T-helper 1 cell treated with Interleukin-12 subunit alpha and Interleukin-12 subunit beta and Interleukin-4 antibody, amounts not matched to agents 30 μg/mL and 1 μg/mL, for 36 hours (primary cell): ENCODE results near the gene DNAH10.

Experiments
- H3K27ac Mint-ChIP-seq: one replicate; pipeline ENCODE4 v1.8.0; 2021; ENCODE audit warnings: mild to moderate bottlenecking, mixed read lengths
- H3K27me3 Mint-ChIP-seq: one replicate; pipeline ENCODE4 v1.8.0; 2021; ENCODE audit warnings: low read depth, mixed read lengths
- H3K36me3 Mint-ChIP-seq: one replicate; pipeline ENCODE4 v1.8.0; 2021; ENCODE audit warnings: low read depth, mixed read lengths
- H3K4me1 Mint-ChIP-seq: one replicate; pipeline ENCODE4 v1.8.0; 2021; ENCODE audit warnings: low read depth, mixed read lengths
- H3K4me3 Mint-ChIP-seq: one replicate; pipeline ENCODE4 v1.8.0; 2021; ENCODE audit warnings: mild to moderate bottlenecking, moderate library complexity, mixed read lengths
- H3K9me3 Mint-ChIP-seq: one replicate; pipeline ENCODE4 v1.8.0; 2021; ENCODE audit warnings: mixed read lengths

DNAH10 gene

GRCh38 chr12:123832052-123832451, 70.0 kb downstream of the DNAH10 start:
- H3K27me3 Mint-ChIP-seq, result peaks cover 16% of the 10 kb centered on the region
- no peak overlapping the region for H3K27ac Mint-ChIP-seq
- no peaks in the 10 kb centered on the region for H3K4me1 Mint-ChIP-seq
- no peak overlapping the region for H3K4me3 Mint-ChIP-seq
- H3K9me3 Mint-ChIP-seq, result no peaks in the 10 kb centered on the region
- H3K36me3 Mint-ChIP-seq, result no peaks in the 10 kb centered on the region

GRCh38 chr12:123833830-123834229, 71.7 kb downstream of the DNAH10 start:
- no peaks in the 10 kb centered on the region for H3K36me3 Mint-ChIP-seq
- H3K9me3 Mint-ChIP-seq, result no peaks in the 10 kb centered on the region
- H3K27me3 Mint-ChIP-seq, result peaks cover 2% of the 10 kb centered on the region
- no peak overlapping the region for H3K4me3 Mint-ChIP-seq
- no peak overlapping the region for H3K27ac Mint-ChIP-seq
- no peaks in the 10 kb centered on the region for H3K4me1 Mint-ChIP-seq

GRCh38 chr12:123834845-123835244, 72.7 kb downstream of the DNAH10 start:
- no peaks in the 10 kb centered on the region for H3K9me3 Mint-ChIP-seq
- no peak overlapping the region for H3K27ac Mint-ChIP-seq
- H3K27me3 Mint-ChIP-seq, result no peaks in the 10 kb centered on the region
- no peaks in the 10 kb centered on the region for H3K36me3 Mint-ChIP-seq
- no peaks in the 10 kb centered on the region for H3K4me1 Mint-ChIP-seq
- H3K4me3 Mint-ChIP-seq, result no peak overlapping the region

DNA sequence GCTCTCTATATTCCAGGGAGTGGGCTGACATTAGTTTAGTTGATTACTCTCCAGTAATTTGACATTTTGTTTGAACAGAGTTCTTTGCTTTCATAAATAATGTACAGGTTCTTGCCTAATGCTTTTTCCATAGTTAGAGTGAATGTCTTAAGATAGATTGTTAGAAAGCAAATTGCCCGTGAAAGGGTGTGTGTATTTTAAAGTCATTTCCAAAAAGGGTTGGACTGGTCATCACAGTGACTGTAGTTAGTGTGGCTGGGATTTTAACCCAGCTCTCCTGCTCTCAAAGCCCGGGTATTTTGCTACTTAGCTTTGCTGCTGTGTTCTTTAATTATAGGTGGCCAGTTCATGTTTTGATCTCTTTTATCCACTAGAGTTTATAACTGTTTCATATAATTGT, 74.2 kb downstream of the DNAH10 start:
- peaks cover 3% of the 10 kb centered on the region for H3K27me3 Mint-ChIP-seq
- no peaks in the 10 kb centered on the region for H3K4me1 Mint-ChIP-seq
- H3K9me3 Mint-ChIP-seq, result no peaks in the 10 kb centered on the region
- H3K27ac Mint-ChIP-seq, result no peak overlapping the region
- no peak overlapping the region for H3K4me3 Mint-ChIP-seq
- no peaks in the 10 kb centered on the region for H3K36me3 Mint-ChIP-seq

- Mint-ChIP-seq H3K4me3 (no peak overlapping the region), H3K27me3 (peaks cover 3% of the 10 kb centered on the region), H3K9me3 (no peaks in the 10 kb centered on the region), H3K4me1 (peaks cover 2% of the 10 kb centered on the region), H3K27ac (no peak overlapping the region), H3K36me3 (no peaks in the 10 kb centered on the region)
Measured at GRCh38 chr12:123839826-123840225, 77.7 kb downstream of the DNAH10 start.

DNA sequence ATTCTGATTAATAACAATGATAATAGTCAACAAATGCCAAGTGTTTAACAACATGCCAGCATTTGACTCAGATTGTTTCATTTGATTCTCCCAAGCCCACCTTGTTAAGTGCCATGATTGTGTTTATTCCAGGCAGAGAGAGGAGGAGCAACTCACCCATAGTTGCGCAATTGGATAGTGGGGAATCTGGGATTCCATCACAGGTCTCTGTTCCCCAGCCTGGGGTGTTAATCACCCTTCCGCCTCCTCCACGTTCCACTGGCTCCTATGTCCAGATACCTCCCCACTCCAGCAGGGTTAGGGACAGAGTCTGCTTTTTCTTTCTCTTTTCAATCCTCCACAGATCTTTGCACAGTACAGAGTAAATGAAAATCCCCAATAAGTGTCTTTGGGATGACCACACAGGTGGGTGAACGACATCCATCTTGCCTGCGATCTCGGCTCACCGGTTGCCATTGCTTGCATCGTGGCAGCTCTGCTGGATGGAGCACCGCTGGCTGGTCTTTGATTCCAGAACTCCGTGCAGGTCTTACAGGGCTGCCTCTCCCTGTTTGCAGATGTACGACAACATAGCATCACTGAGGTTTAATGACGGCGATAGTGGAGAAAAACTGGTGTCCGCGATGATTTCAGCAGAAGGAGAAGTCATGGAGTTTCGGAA, 78.8 kb downstream of the DNAH10 start:
- Mint-ChIP-seq H3K4me3 (no peak overlapping the region), H3K4me1 (peaks cover 2% of the 10 kb centered on the region), H3K36me3 (no peaks in the 10 kb centered on the region), H3K27ac (no peak overlapping the region), H3K27me3 (peaks cover 3% of the 10 kb centered on the region), H3K9me3 (no peaks in the 10 kb centered on the region)

- Mint-ChIP-seq H3K27me3 (peaks cover 3% of the 10 kb centered on the region), H3K4me3 (no peak overlapping the region), H3K27ac (no peak overlapping the region), H3K36me3 (no peaks in the 10 kb centered on the region), H3K9me3 (no peaks in the 10 kb centered on the region), H3K4me1 (peaks cover 2% of the 10 kb centered on the region)
Measured at GRCh38 chr12:123843912-123844748, 82.0 kb downstream of the DNAH10 start.

GRCh38 chr12:123845881-123846280, 83.8 kb downstream of the DNAH10 start:
- Mint-ChIP-seq H3K27ac (no peak overlapping the region), H3K36me3 (no peaks in the 10 kb centered on the region), H3K4me3 (no peak overlapping the region), H3K27me3 (peaks cover 3% of the 10 kb centered on the region), H3K4me1 (peaks cover 2% of the 10 kb centered on the region), H3K9me3 (no peaks in the 10 kb centered on the region)

GRCh38 chr12:123846340-123846739, 84.2 kb downstream of the DNAH10 start:
- H3K36me3 Mint-ChIP-seq, result no peaks in the 10 kb centered on the region
- peaks cover 2% of the 10 kb centered on the region for H3K4me1 Mint-ChIP-seq
- no peak overlapping the region for H3K27ac Mint-ChIP-seq
- no peaks in the 10 kb centered on the region for H3K9me3 Mint-ChIP-seq
- H3K27me3 Mint-ChIP-seq, result no peaks in the 10 kb centered on the region
- H3K4me3 Mint-ChIP-seq, result no peak overlapping the region

- H3K9me3 Mint-ChIP-seq, result no peaks in the 10 kb centered on the region
- no peaks in the 10 kb centered on the region for H3K27me3 Mint-ChIP-seq
- H3K36me3 Mint-ChIP-seq, result no peaks in the 10 kb centered on the region
- H3K27ac Mint-ChIP-seq, result no peak overlapping the region
- no peak overlapping the region for H3K4me3 Mint-ChIP-seq
- peaks cover under 1% of the 10 kb centered on the region for H3K4me1 Mint-ChIP-seq
Measured at GRCh38 chr12:123847019-123847418, 84.9 kb downstream of the DNAH10 start.

GRCh38 chr12:123847876-123848275, 85.8 kb downstream of the DNAH10 start:
- Mint-ChIP-seq H3K27me3 (no peaks in the 10 kb centered on the region), H3K4me3 (no peak overlapping the region), H3K4me1 (no peaks in the 10 kb centered on the region), H3K27ac (no peak overlapping the region), H3K9me3 (no peaks in the 10 kb centered on the region), H3K36me3 (no peaks in the 10 kb centered on the region)

GRCh38 chr12:123849517-123849916, 87.4 kb downstream of the DNAH10 start:
- no peaks in the 10 kb centered on the region for H3K27me3 Mint-ChIP-seq
- no peak overlapping the region for H3K27ac Mint-ChIP-seq
- H3K9me3 Mint-ChIP-seq, result no peaks in the 10 kb centered on the region
- no peaks in the 10 kb centered on the region for H3K36me3 Mint-ChIP-seq
- H3K4me3 Mint-ChIP-seq, result no peak overlapping the region
- H3K4me1 Mint-ChIP-seq, result no peaks in the 10 kb centered on the region

- Mint-ChIP-seq H3K4me3 (no peak overlapping the region), H3K36me3 (no peaks in the 10 kb centered on the region), H3K9me3 (no peaks in the 10 kb centered on the region), H3K27me3 (no peaks in the 10 kb centered on the region), H3K27ac (no peak overlapping the region), H3K4me1 (no peaks in the 10 kb centered on the region)
Measured at GRCh38 chr12:123850246-123851134, 88.4 kb downstream of the DNAH10 start.

- Mint-ChIP-seq H3K27me3 (no peaks in the 10 kb centered on the region), H3K36me3 (no peaks in the 10 kb centered on the region), H3K4me1 (no peaks in the 10 kb centered on the region), H3K4me3 (no peak overlapping the region), H3K9me3 (no peaks in the 10 kb centered on the region), H3K27ac (no peak overlapping the region)
Measured at GRCh38 chr12:123853396-123854070, 91.4 kb downstream of the DNAH10 start.
